IMR-90 (cell line): ENCODE measurements around the gene HS2ST1. TPM values are rescaled to one million over a fixed set of nuclear protein-coding genes. Genes with fewer than 3 reads are reported as not detected.

ENCODE experiments used
- ATAC-seq: fragments of 200-7000 bp; cut with Tn5 transposase; 2 replicates; pipeline ENCODE4 v1.9.1; 2020; ENCODE audit warnings: low read depth, mild to moderate bottlenecking, moderate library complexity
- BruUV-seq: library from RNA; stranded (reverse); fragments of 400-500 nt; replicated peaks from 2 replicates; lab custom pipeline; 2021; lab: Mats Ljungman, UMichigan
- CTCF ChIA-PET: fragments of 300-600 bp; formaldehyde crosslinking; extraction: SDS; loops from one replicate; lab custom pipeline; 2021; ENCODE audit warnings: antibody characterized with exemption; lab: Yijun Ruan, JAX
- POLR2A ChIA-PET: fragments of 300-600 bp; sonication (Branson Sonifier 250); formaldehyde crosslinking; loops from one replicate; lab custom pipeline; 2022; ENCODE audit warnings: antibody characterized with exemption; ENCODE audit not compliant: unreplicated experiment; lab: Charles Lee
- DNase-seq: peaks from one replicate; pipeline ENCODE4 v3.0.0; 2013
- H2AFZ ChIP-seq: replicated peaks from 2 replicates; pipeline ENCODE3; 2013; ENCODE audit warnings: low read length, mild to moderate bottlenecking; ENCODE audit not compliant: poor library complexity
- H2AK5ac ChIP-seq: 2 replicates; pipeline ENCODE4 v1.6.1; 2013; ENCODE audit warnings: low read depth, low read length, inconsistent platforms
- H2AK9ac ChIP-seq: replicated peaks from 2 replicates; pipeline ENCODE3; 2013; ENCODE audit warnings: mild to moderate bottlenecking, low read depth, low read length, moderate library complexity; ENCODE audit not compliant: poor library complexity
- H2BK120ac ChIP-seq: 2 replicates; pipeline ENCODE4 v1.6.1; 2013; ENCODE audit warnings: low read depth, low read length, inconsistent platforms
- H2BK15ac ChIP-seq: 3 replicates; pipeline ENCODE4 v1.6.1; 2013; ENCODE audit warnings: low read depth, low read length, inconsistent platforms
- H2BK20ac ChIP-seq: 2 replicates; pipeline ENCODE4 v1.6.1; 2013; ENCODE audit warnings: low read depth, mild to moderate bottlenecking, inconsistent platforms, low read length, moderate library complexity
- H2BK5ac ChIP-seq: 2 replicates; pipeline ENCODE4 v1.6.1; 2013; ENCODE audit warnings: mild to moderate bottlenecking, low read depth, low read length, inconsistent platforms; ENCODE audit not compliant: poor library complexity, severe bottlenecking
- H3K14ac ChIP-seq: replicated peaks from 2 replicates; pipeline ENCODE4 v1.6.1; 2013; ENCODE audit warnings: low read depth, low read length, inconsistent platforms
- H3K18ac ChIP-seq: 2 replicates; pipeline ENCODE4 v1.6.1; 2013; ENCODE audit warnings: low read depth, low read length, control low read depth
- H3K23ac ChIP-seq: 2 replicates; pipeline ENCODE4 v1.6.1; 2013; ENCODE audit warnings: low read depth, low read length, inconsistent platforms
- H3K27ac ChIP-seq: 2 replicates; pipeline ENCODE4 v1.5.1; 2013; ENCODE audit warnings: mild to moderate bottlenecking, control low read depth, low read length; ENCODE audit not compliant: insufficient read depth
- H3K27me3 ChIP-seq: 2 replicates; pipeline ENCODE4 v1.6.1; 2013; ENCODE audit warnings: low read length; ENCODE audit not compliant: control insufficient read depth, insufficient read depth
- H3K36me3 ChIP-seq: 2 replicates; pipeline ENCODE4 v1.6.1; 2013; ENCODE audit warnings: low read length, mixed read lengths; ENCODE audit not compliant: control insufficient read depth, insufficient read depth
- H3K4ac ChIP-seq: 2 replicates; pipeline ENCODE4 v1.6.1; 2013; ENCODE audit warnings: low read depth, low read length, inconsistent platforms
- H3K4me1 ChIP-seq: 2 replicates; pipeline ENCODE4 v1.6.1; 2013; ENCODE audit warnings: low read length, mixed read lengths; ENCODE audit not compliant: control insufficient read depth, insufficient read depth
- H3K4me2 ChIP-seq: 2 replicates; pipeline ENCODE4 v1.6.1; 2013; ENCODE audit warnings: low read depth, mild to moderate bottlenecking, control low read depth, low read length, moderate library complexity
- H3K4me3 ChIP-seq: 2 replicates; pipeline ENCODE4 v1.5.1; 2013; ENCODE audit warnings: low read depth, mild to moderate bottlenecking, control low read depth, low read length, moderate library complexity; ENCODE audit not compliant: insufficient read depth
- H3K56ac ChIP-seq: 2 replicates; pipeline ENCODE4 v1.6.1; 2013; ENCODE audit warnings: low read length, inconsistent platforms; ENCODE audit not compliant: insufficient read depth; ENCODE audit errors: extremely low read depth
- H3K79me1 ChIP-seq, 2 experiments: 2 replicates each; pipeline ENCODE4 v1.6.1; 2013; ENCODE audit warnings: low read length in 2 of 2, inconsistent platforms in 1 of 2, low read depth in 1 of 2
- H3K9ac ChIP-seq: 2 replicates; pipeline ENCODE4 v1.6.1; 2013; ENCODE audit warnings: low read depth, low read length, control low read depth
- H3K9me1 ChIP-seq: 2 replicates; pipeline ENCODE4 v1.6.1; 2013; ENCODE audit warnings: low read length, inconsistent platforms; ENCODE audit not compliant: insufficient read depth
- H3K9me3 ChIP-seq: 2 replicates; pipeline ENCODE4 v1.6.1; 2013; ENCODE audit warnings: low read length; ENCODE audit not compliant: control insufficient read depth, insufficient read depth
- H4K20me1 ChIP-seq: 2 replicates; pipeline ENCODE4 v1.6.1; 2013; ENCODE audit warnings: low read length, inconsistent platforms; ENCODE audit not compliant: insufficient read depth
- H4K5ac ChIP-seq: 2 replicates; pipeline ENCODE4 v1.6.1; 2013; ENCODE audit warnings: mild to moderate bottlenecking, low read depth, low read length, control low read depth
- H4K8ac ChIP-seq, 2 experiments: 2 replicates each; pipeline ENCODE4 v1.6.1; 2013; ENCODE audit warnings: low read depth in 2 of 2, low read length in 2 of 2, control low read depth in 1 of 2, inconsistent platforms in 1 of 2
- H4K91ac ChIP-seq: 2 replicates; pipeline ENCODE4 v1.6.1; 2013; ENCODE audit warnings: low read depth, low read length, inconsistent platforms; ENCODE audit not compliant: insufficient read depth
- CHD1 ChIP-seq: IDR thresholded peaks from 2 replicates; pipeline ENCODE4 v1.6.1; 2012; ENCODE audit warnings: low read depth, low read length, improper control_type of control experiment
- FOS ChIP-seq: fragments of 150-350 bp; IDR thresholded peaks from 2 replicates; pipeline ENCODE4 v1.6.1; 2016; ENCODE audit warnings: low read depth, low read length
- MAFK ChIP-seq: IDR thresholded peaks from 2 replicates; pipeline ENCODE4 v1.6.1; 2012; ENCODE audit warnings: low read depth, low read length, improper control_type of control experiment
- WGBS, 2 experiments: methylation state at CpG; one replicate each; pipeline versions ENCODE4 v1.1.5 to v1.1.7; 2013; ENCODE audit warnings: missing lambda C conversion rate in 2 of 2; ENCODE audit not compliant: insufficient read length in 1 of 2; ENCODE audit errors: extremely low coverage in 2 of 2; 5-methylcytosine and 5-hydroxymethylcytosine counted together
- dilution Hi-C: fragments of 300-500 bp; cut with HindIII; formaldehyde crosslinking; loops from one replicate; pipeline ENCODE4 v1.14.3; 2018; ENCODE audit warnings: low sequenced_read_pairs; ENCODE audit not compliant: unreplicated experiment
- in situ Hi-C: fragments of 300-500 bp; cut with MboI; formaldehyde crosslinking; loops from 3 replicates; pipeline ENCODE4 v1.14.3; 2019; ENCODE audit warnings: low sequenced_read_pairs, inconsistent platforms, mixed read lengths
- intact Hi-C: fragments of 100-400 bp; cut with micrococcal nuclease; formaldehyde crosslinking; loops from 2 replicates; pipeline ENCODE4 v1.10.0; 2022
- polyA plus RNA-seq, 3 experiments: library from polyadenylated mRNA; depleted of rRNA; stranded (reverse); fragments of >200 nt; gene quantifications; 2 replicates each; pipeline ENCODE4 v1.2.3, GENCODE V29; 2012; ENCODE audit warnings: low replicate concordance in 1 of 3
- total RNA-seq: library from RNA; depleted of rRNA; stranded (reverse); fragments of >200 nt; gene quantifications from 2 replicates; pipeline ENCODE4 v1.2.3, GENCODE V29; 2012
- TF ChIP-seq, protein P1 (sequence below): fragments of 150-350 bp; IDR thresholded peaks from 2 replicates; pipeline ENCODE4 v1.6.1; 2016; ENCODE audit warnings: low read depth, mild to moderate bottlenecking, low read length, moderate library complexity, borderline replicate concordance

Gene HS2ST1
- total and polyA plus RNA-seq, 2 of the 4 experiments (the other 2 are of a cell fraction), result 7.8 to 13.1 TPM

DNA sequence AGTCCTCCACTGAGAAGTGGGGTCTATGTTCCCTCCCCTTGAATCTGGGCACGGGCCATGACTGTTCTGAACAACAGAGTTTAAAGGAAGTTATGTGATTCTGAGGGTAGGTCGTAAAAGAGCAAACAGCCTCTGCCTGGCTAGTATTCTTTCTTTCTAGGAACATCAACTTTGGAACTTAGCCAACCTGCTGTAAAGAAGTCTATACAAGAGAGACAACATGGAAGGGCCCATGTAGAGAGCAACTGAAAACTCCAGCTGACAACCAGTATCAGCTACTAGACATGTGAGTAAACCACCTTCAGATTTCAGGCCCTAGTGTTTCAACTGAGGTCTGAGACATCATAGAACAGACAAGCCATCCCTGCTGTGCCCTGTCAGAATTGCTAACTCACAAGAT, 8.0 kb upstream of the HS2ST1 start:
- H3K4ac ChIP-seq, result no peak overlapping the region
- H2BK15ac ChIP-seq, result no peak overlapping the region
- H4K91ac ChIP-seq, result no peak overlapping the region
- H3K4me2 ChIP-seq, result no peak overlapping the region
- no peak overlapping the region for H3K4me3 ChIP-seq
- no peak overlapping the region for H2AK5ac ChIP-seq
- TF ChIP-seq FOS (no peak), CHD1 (no peak), MAFK (no peak)
- TF ChIP-seq, protein P1, sequence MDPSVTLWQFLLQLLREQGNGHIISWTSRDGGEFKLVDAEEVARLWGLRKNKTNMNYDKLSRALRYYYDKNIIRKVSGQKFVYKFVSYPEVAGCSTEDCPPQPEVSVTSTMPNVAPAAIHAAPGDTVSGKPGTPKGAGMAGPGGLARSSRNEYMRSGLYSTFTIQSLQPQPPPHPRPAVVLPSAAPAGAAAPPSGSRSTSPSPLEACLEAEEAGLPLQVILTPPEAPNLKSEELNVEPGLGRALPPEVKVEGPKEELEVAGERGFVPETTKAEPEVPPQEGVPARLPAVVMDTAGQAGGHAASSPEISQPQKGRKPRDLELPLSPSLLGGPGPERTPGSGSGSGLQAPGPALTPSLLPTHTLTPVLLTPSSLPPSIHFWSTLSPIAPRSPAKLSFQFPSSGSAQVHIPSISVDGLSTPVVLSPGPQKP, result no peak
- BruUV-seq, result no TSS peak
- 0 out of 2 replicates have a peak overlapping the region, but pooled peaks have one; percentile 25 for H3K23ac ChIP-seq
- H4K20me1 ChIP-seq, result peaks cover 65% of the 10 kb centered on the region
- H3K4me1 ChIP-seq, result no peaks in the 10 kb centered on the region
- H3K56ac ChIP-seq, result no peak overlapping the region
- ChIA-PET CTCF (interaction anchor here (1.4 kb wide), 1 partner anchor 9 kb away, joined by 4 read pairs; no protein-coding TSS in a partner anchor), POLR2A (no interaction called here)
- H3K27ac ChIP-seq, result no peak overlapping the region
- DNase-seq (no peak), ATAC-seq (no peak)
- H2BK5ac ChIP-seq, result no peak overlapping the region
- dilution Hi-C loops, result no loop called here
- no peak overlapping the region for H3K14ac ChIP-seq
- peaks cover 13 to 60% of the 10 kb centered on the region in 2 experiments for H3K79me1 ChIP-seq
- in situ Hi-C loops, result no loop called here
- no peaks in the 10 kb centered on the region for H3K9me3 ChIP-seq
- H3K18ac ChIP-seq, result no peak overlapping the region
- no peak overlapping the region for H2AK9ac ChIP-seq
- H4K5ac ChIP-seq, result no peak overlapping the region
- H3K27me3 ChIP-seq, result no peaks in the 10 kb centered on the region
- WGBS, 2 experiments, result no CpG with 5 or more reads among the region's 2 CpGs
- intact Hi-C loops, result no loop called here
- H3K9ac ChIP-seq, result no peak overlapping the region
- H2BK20ac ChIP-seq, result no peak overlapping the region
- H3K9me1 ChIP-seq, result peaks cover 3% of the 10 kb centered on the region
- no peak overlapping the region for H2BK120ac ChIP-seq
- H3K36me3 ChIP-seq, result peaks cover 8% of the 10 kb centered on the region
- no peak overlapping the region for H2AFZ ChIP-seq
- no peak overlapping the region for H4K8ac ChIP-seq
